Neutrophil (primary cell): ENCODE data around the gene PALD1.

Experiments used
- H3K27ac ChIP-seq: fragments of 200-600 bp; sonication (generic); 2 replicates; pipeline ENCODE4 v1.5.1; 2016; ENCODE audit warnings: mild to moderate bottlenecking, moderate library complexity
- H3K27me3 ChIP-seq: fragments of 200-600 bp; sonication (generic); 2 replicates; pipeline ENCODE4 v1.6.0; 2016; ENCODE audit warnings: mild to moderate bottlenecking
- H3K36me3 ChIP-seq: fragments of 200-600 bp; sonication (generic); 2 replicates; pipeline ENCODE4 v1.5.1; 2017
- H3K4me1 ChIP-seq, 2 experiments: fragments of 200-600 bp in 1 of 2; sonication (generic) in 1 of 2; 1 replicate in 1 of 2; 2 replicates in 1 of 2; pipeline versions ENCODE4 v1.5.1 to v1.6.1; 2013 to 2016; ENCODE audit warnings: low read depth in 1 of 2, low read length in 1 of 2, mild to moderate bottlenecking in 1 of 2, moderate library complexity in 1 of 2; ENCODE audit not compliant: control insufficient read depth in 1 of 2, insufficient read depth in 1 of 2
- H3K4me3 ChIP-seq, 2 experiments: fragments of 200-600 bp in 1 of 2; sonication (generic) in 1 of 2; 1 replicate in 1 of 2; 2 replicates in 1 of 2; pipeline ENCODE4 v1.5.1; 2013 to 2016; ENCODE audit warnings: low read depth in 1 of 2, low read length in 1 of 2, mild to moderate bottlenecking in 1 of 2, moderate library complexity in 1 of 2
- H3K9me3 ChIP-seq: fragments of 200-600 bp; sonication (generic); 2 replicates; pipeline ENCODE4 v1.5.1; 2016
- TF ChIP-seq, protein P1 (sequence below): fragments of 200-600 bp; sonication (generic); IDR thresholded peaks from 2 replicates; pipeline ENCODE4 v1.5.1; 2016; ENCODE audit warnings: antibody characterized with exemption

The PALD1 gene

GRCh38 chr10:70615211-70615610, 136.6 kb downstream of the PALD1 start:
- Histone ChIP-seq H3K4me1 (no peaks in the 10 kb centered on the region), H3K4me3 (no peak overlapping the region), H3K36me3 (no peaks in the 10 kb centered on the region), H3K9me3 (no peaks in the 10 kb centered on the region), H3K27ac (no peak overlapping the region), H3K27me3 (no peaks in the 10 kb centered on the region)
- TF ChIP-seq, protein P1, sequence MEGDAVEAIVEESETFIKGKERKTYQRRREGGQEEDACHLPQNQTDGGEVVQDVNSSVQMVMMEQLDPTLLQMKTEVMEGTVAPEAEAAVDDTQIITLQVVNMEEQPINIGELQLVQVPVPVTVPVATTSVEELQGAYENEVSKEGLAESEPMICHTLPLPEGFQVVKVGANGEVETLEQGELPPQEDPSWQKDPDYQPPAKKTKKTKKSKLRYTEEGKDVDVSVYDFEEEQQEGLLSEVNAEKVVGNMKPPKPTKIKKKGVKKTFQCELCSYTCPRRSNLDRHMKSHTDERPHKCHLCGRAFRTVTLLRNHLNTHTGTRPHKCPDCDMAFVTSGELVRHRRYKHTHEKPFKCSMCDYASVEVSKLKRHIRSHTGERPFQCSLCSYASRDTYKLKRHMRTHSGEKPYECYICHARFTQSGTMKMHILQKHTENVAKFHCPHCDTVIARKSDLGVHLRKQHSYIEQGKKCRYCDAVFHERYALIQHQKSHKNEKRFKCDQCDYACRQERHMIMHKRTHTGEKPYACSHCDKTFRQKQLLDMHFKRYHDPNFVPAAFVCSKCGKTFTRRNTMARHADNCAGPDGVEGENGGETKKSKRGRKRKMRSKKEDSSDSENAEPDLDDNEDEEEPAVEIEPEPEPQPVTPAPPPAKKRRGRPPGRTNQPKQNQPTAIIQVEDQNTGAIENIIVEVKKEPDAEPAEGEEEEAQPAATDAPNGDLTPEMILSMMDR, result no peak

GRCh38 chr10:70615784-70616522, 137.4 kb downstream of the PALD1 start:
- TF ChIP-seq, protein P1, result no peak
- no peak overlapping the region for H3K27ac ChIP-seq
- no peaks in the 10 kb centered on the region for H3K36me3 ChIP-seq
- H3K9me3 ChIP-seq, result no peaks in the 10 kb centered on the region
- H3K27me3 ChIP-seq, result no peaks in the 10 kb centered on the region
- H3K4me3 ChIP-seq, result no peak overlapping the region
- no peaks in the 10 kb centered on the region for H3K4me1 ChIP-seq

DNA sequence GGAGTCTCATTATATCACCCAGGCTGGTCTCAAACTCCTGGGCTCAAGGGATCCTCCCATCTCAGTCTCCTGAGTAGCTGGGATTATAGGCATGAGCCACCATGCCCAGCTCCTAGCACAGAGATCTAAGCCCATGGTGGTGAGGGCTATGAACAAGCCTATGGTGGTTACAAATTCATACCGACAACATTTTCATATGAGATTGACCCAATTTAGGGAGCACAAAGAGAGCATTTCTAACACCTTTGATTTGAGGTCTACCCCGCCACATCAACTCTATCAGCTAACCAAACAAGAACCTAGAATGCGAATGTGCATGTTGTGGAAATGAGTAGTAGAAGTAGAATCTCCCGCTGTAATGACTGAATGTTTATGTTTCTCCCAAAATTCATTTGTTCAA, 138.2 kb downstream of the PALD1 start:
- no peak overlapping the region for H3K27ac ChIP-seq
- TF ChIP-seq, protein P1, result no peak
- H3K4me1 ChIP-seq, result no peaks in the 10 kb centered on the region
- H3K9me3 ChIP-seq, result no peaks in the 10 kb centered on the region
- H3K36me3 ChIP-seq, result no peaks in the 10 kb centered on the region
- no peaks in the 10 kb centered on the region for H3K27me3 ChIP-seq
- no peak overlapping the region for H3K4me3 ChIP-seq
